Limb (tissue), 2 donors: ENCODE results near the gene GRM1.

Experiments
- DNase-seq, 2 donors: peaks; one replicate each; pipeline ENCODE4 v3.0.0-alpha.2; 2016; ENCODE audit errors: extremely low spot score in 2 of 2

GRM1 gene

GRCh38 chr6:146097586-146097985 is 68.7 kb downstream of the GRM1 start:
- DNase-seq, result no peak

- no peak for DNase-seq
Observed at GRCh38 chr6:146100776-146101175, 71.9 kb downstream of the GRM1 start.

GRCh38 chr6:146103416-146104072 is 74.7 kb downstream of the GRM1 start:
- DNase-seq, result no peak

GRCh38 chr6:146106532-146106931 is 77.7 kb downstream of the GRM1 start:
- no peak for DNase-seq

GRCh38 chr6:146110990-146111389 is 82.1 kb downstream of the GRM1 start:
- DNase-seq, result no peak

GRCh38 chr6:146111881-146112450 is 83.1 kb downstream of the GRM1 start:
- DNase-seq, result no peak

GRCh38 chr6:146113084-146113623 is 84.3 kb downstream of the GRM1 start:
- DNase-seq, result no peak

GRCh38 chr6:146123616-146124015 is 94.8 kb downstream of the GRM1 start:
- no peak for DNase-seq

- DNase-seq, result no peak
Observed at GRCh38 chr6:146127447-146128215, 98.8 kb downstream of the GRM1 start.

- no peak for DNase-seq
Observed at GRCh38 chr6:146133866-146134265, 105.0 kb downstream of the GRM1 start.

- no peak for DNase-seq
Observed at GRCh38 chr6:146135167-146135566, 106.3 kb downstream of the GRM1 start.

GRCh38 chr6:146146836-146147235 is 118.0 kb downstream of the GRM1 start:
- no peak for DNase-seq

- no peak for DNase-seq
Observed at GRCh38 chr6:146149770-146150169, 120.9 kb downstream of the GRM1 start.

GRCh38 chr6:146153040-146153758 is 124.3 kb downstream of the GRM1 start:
- no peak for DNase-seq

GRCh38 chr6:146154197-146154596 is 125.3 kb downstream of the GRM1 start:
- no peak for DNase-seq

GRCh38 chr6:146161664-146162063 is 132.8 kb downstream of the GRM1 start:
- DNase-seq, result no peak

GRCh38 chr6:146169872-146170271 is 141.0 kb downstream of the GRM1 start:
- DNase-seq, result no peak

- DNase-seq, result no peak
Observed at GRCh38 chr6:146177785-146178184, 148.9 kb downstream of the GRM1 start.

- DNase-seq, result no peak
Observed at GRCh38 chr6:146183831-146184230, 155.0 kb downstream of the GRM1 start.

- DNase-seq, result no peak
Observed at GRCh38 chr6:146184701-146185100, 155.8 kb downstream of the GRM1 start.

GRCh38 chr6:146189131-146189530 is 160.3 kb downstream of the GRM1 start:
- DNase-seq, result no peak

- DNase-seq, result no peak
Observed at GRCh38 chr6:146190581-146190980, 161.7 kb downstream of the GRM1 start.
